Measurements from ENCODE around the gene ASAP3. TPM values are rescaled to one million over a fixed set of nuclear protein-coding genes. Genes with fewer than 3 reads are reported as not detected.

Gene ASAP3
- total RNA-seq, 1 experiment from 2014 or later, result 24.0 TPM

DNA sequence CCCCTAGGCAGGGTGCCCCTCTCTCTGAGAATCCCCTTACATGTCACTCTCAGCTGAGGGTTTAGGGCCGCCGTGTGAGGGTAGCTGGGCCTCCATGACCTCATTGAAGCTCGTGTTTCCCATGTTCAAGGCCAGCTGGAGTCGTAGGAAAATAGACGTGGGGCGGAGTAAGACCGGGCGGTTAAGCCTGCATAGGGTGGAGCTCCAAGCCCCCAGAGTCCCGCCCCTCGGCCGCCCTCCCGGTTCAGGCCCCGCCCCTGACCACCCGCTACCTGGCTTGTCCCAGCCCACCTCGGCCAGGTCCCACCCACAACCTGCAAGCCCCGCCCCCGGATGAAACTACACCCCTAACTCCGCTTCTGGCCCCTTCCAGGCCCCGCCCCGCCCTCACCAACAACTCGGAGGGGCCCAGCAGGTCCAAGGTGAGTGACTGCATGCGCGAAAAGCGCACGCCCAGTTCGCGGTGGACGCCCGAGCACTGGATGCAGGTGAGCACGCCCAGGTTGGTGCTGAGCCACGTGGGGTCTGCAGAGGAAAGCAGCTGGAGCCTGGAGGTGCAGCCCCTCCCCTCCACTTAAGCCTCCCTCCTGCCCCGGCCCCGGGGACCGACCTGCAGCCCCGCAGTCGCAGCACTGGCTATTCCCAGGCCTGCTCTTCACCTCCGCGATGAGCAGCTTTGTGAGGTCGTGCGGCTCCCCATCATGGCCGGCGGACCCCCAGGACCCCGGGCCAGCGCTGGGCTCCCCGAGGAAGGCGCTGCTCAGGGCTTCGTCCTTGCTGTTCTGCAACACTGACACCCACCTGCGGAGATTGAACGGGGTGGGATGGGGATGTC is 47.2 kb downstream of the ASAP3 start:
- H3K27me3 ChIP-seq, result no peaks in the 10 kb centered on the region
- no peak overlapping the region for H3K4me3 ChIP-seq
- H3K4me1 ChIP-seq, result no peaks in the 10 kb centered on the region
- H3K9me3 ChIP-seq (replicated peaks), result no peaks in the 10 kb centered on the region
- H3K36me3 ChIP-seq, result peaks cover 10% of the 10 kb centered on the region
- peak in 1 of 2 experiments; percentile 17 for DNase-seq
- H3K27ac ChIP-seq, result no peak overlapping the region

DNA sequence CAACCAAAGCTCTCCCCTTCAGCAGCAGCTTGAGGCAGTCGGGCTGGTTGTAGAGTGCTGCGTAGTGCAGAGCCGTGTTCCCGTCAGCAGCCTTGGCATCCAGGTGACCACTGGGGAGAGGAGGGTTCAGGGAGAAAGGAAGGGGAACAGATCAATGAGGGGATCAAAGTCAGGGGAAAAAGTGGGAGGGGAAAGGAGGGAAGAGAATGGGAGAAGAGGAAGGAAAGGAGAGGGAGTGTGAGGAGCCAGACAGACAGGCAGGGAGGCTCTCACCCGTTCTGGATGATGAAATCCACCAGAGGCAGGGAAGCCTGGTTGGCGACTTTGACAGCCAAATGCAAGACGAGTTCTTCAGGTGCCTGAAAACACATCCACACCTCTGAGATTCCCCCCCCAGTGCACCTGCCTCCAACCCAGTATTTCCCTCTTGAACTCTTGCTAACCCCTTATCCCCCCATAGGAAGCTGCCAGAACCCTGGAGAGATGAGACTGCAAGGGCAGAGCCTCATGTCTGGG is 49.7 kb downstream of the ASAP3 start:
- H3K36me3 ChIP-seq, result peaks cover 16% of the 10 kb centered on the region
- no peak overlapping the region for H3K27ac ChIP-seq
- no peaks in the 10 kb centered on the region for H3K4me1 ChIP-seq
- no peak overlapping the region for H3K4me3 ChIP-seq
- H3K9me3 ChIP-seq (replicated peaks), result no peaks in the 10 kb centered on the region
- no peaks in the 10 kb centered on the region for H3K27me3 ChIP-seq
- DNase-seq, result no peak

GRCh38 chr1:23433122-23433521 is 50.9 kb downstream of the ASAP3 start:
- peaks cover 16% of the 10 kb centered on the region for H3K36me3 ChIP-seq
- no peaks in the 10 kb centered on the region for H3K9me3 ChIP-seq (replicated peaks)
- H3K27ac ChIP-seq, result no peak overlapping the region
- no peak overlapping the region for H3K4me3 ChIP-seq
- no peak for DNase-seq
- H3K27me3 ChIP-seq, result no peaks in the 10 kb centered on the region
- H3K4me1 ChIP-seq, result no peaks in the 10 kb centered on the region

DNA sequence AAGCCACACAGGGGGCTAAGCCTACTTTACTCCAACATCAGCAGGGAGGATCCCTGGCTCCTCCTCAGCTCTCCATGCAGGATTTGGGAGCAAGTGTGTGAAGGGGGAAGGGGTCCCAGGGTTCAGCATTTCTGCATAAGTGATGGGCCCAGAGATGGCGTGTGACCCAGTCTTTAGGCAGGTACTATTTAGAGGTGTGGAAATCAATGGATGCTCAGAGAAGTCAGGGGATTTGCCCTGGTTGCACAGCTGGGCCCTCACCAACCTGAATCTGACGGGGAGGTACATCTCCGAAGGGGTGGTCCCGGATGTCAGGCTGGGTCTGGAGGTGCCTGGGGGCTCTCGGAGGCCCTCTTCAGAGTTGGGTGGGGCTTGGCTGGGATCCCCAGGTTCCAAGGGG is 52.5 kb downstream of the ASAP3 start:
- Histone ChIP-seq H3K27ac (no peak overlapping the region), H3K9me3 (replicated peaks) (no peaks in the 10 kb centered on the region), H3K27me3 (no peaks in the 10 kb centered on the region), H3K36me3 (peaks cover 16% of the 10 kb centered on the region), H3K4me1 (no peaks in the 10 kb centered on the region), H3K4me3 (no peak overlapping the region)
- no peak for DNase-seq

- Histone ChIP-seq H3K27me3 (no peaks in the 10 kb centered on the region), H3K4me1 (no peaks in the 10 kb centered on the region), H3K36me3 (peaks cover 16% of the 10 kb centered on the region), H3K27ac (no peak overlapping the region), H3K4me3 (no peak overlapping the region), H3K9me3 (replicated peaks) (no peaks in the 10 kb centered on the region)
- DNase-seq, result no peak
Observed at GRCh38 chr1:23430803-23431202, 53.2 kb downstream of the ASAP3 start.

DNA sequence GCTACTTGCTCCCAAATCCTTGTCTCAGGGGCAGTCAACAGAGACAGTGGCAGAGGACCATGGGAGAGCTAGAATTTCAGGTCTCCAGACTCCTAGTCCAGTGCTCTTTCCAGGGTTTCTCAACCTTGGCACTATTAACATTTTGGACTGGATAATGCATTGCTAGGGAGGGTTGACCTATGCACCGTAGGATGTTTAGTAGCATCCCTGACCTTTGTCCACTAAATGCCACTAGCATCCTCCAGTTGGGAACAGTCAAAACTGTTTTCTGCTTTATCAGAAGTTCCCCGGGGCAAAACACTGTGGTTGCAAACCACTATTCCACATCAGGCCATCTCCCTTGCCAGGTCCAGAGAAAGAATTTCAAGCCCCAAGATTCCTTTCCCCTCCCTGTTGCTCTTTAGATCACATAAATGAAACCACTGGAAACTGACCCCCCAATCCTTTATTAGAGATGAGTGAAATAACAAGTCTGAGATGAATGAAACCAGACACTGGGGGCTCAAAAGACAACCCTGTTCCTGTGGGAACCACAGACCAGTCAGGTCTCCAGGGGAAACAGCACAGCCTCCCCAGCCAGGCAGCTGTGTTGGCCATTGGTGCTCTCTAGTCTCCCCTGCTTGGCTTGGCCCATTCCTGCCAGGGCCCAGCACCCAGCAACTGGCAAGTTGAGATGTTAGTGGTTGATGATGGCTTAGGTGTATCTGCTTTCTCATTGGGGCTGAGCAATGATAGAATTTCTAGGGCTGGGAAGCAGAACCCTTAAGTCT is 55.7 kb downstream of the ASAP3 start:
- H3K4me1 ChIP-seq, result peaks cover 2% of the 10 kb centered on the region
- H3K9me3 ChIP-seq (replicated peaks), result no peaks in the 10 kb centered on the region
- no peak for DNase-seq
- no peak overlapping the region for H3K27ac ChIP-seq
- H3K4me3 ChIP-seq, result no peak overlapping the region
- H3K36me3 ChIP-seq, result peaks cover 6% of the 10 kb centered on the region; the same call in 1 of the 2 replicates
- no peaks in the 10 kb centered on the region for H3K27me3 ChIP-seq

GRCh38 chr1:23427550-23427949 is 56.4 kb downstream of the ASAP3 start:
- H3K36me3 ChIP-seq, result peaks cover 6% of the 10 kb centered on the region; the same call in 1 of the 2 replicates
- H3K27me3 ChIP-seq, result no peaks in the 10 kb centered on the region
- no peaks in the 10 kb centered on the region for H3K9me3 ChIP-seq (replicated peaks)
- no peak for DNase-seq
- peaks cover 10% of the 10 kb centered on the region for H3K4me1 ChIP-seq
- H3K27ac ChIP-seq, result no peak overlapping the region
- no peak overlapping the region for H3K4me3 ChIP-seq

DNA sequence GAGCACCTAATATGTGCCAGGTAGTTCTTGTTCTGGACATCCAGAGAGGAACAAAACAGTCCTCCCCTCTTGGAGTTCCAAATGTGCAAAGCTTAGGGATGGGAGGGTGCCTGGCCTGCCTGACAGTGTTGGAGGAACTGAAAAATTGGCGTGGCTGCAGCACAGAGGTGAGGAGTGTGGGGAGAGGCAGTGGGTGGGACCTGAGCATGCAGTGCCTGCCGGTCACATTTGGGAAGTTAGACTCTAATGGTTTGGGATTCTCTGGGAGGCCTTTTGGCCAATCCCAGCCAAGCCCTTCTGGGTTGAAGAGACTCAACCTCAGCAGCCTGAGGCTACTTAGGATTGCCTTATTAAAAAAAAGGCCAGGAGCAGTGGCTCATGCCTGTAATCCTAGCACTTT is 57.2 kb downstream of the ASAP3 start:
- no peaks in the 10 kb centered on the region for H3K27me3 ChIP-seq
- no peak overlapping the region for H3K27ac ChIP-seq
- no peak for DNase-seq
- no peak overlapping the region for H3K4me3 ChIP-seq
- H3K36me3 ChIP-seq, result peaks cover 6% of the 10 kb centered on the region; the same call in 1 of the 2 replicates
- H3K9me3 ChIP-seq (replicated peaks), result no peaks in the 10 kb centered on the region
- peaks cover 14% of the 10 kb centered on the region for H3K4me1 ChIP-seq

- Histone ChIP-seq H3K4me3 (no peak overlapping the region), H3K9me3 (replicated peaks) (no peaks in the 10 kb centered on the region), H3K36me3 (no peaks in the 10 kb centered on the region; the same call in 1 of the 2 replicates), H3K27me3 (no peaks in the 10 kb centered on the region), H3K4me1 (peaks cover 21% of the 10 kb centered on the region), H3K27ac (no peak overlapping the region)
- DNase-seq, result no peak
Observed at GRCh38 chr1:23425193-23425494, 58.8 kb downstream of the ASAP3 start.

- no peak for DNase-seq
- H3K4me1 ChIP-seq, result peaks cover 21% of the 10 kb centered on the region
- no peaks in the 10 kb centered on the region for H3K9me3 ChIP-seq (replicated peaks)
- H3K4me3 ChIP-seq, result peak within 1 kb of the TSS; percentile 48
- H3K36me3 ChIP-seq, result no peaks in the 10 kb centered on the region; the same call in 1 of the 2 replicates
- no peaks in the 10 kb centered on the region for H3K27me3 ChIP-seq
- peak within 1 kb of the TSS; percentile 5 for H3K27ac ChIP-seq
Observed at GRCh38 chr1:23424293-23425192, 59.4 kb downstream of the ASAP3 start, which contains the start of gene TCEA3. Gene TCEA3, minus strand, starts transcription at chr1:23424748. Its CDS starts 115 bp downstream, at chr1:23424633.

DNA sequence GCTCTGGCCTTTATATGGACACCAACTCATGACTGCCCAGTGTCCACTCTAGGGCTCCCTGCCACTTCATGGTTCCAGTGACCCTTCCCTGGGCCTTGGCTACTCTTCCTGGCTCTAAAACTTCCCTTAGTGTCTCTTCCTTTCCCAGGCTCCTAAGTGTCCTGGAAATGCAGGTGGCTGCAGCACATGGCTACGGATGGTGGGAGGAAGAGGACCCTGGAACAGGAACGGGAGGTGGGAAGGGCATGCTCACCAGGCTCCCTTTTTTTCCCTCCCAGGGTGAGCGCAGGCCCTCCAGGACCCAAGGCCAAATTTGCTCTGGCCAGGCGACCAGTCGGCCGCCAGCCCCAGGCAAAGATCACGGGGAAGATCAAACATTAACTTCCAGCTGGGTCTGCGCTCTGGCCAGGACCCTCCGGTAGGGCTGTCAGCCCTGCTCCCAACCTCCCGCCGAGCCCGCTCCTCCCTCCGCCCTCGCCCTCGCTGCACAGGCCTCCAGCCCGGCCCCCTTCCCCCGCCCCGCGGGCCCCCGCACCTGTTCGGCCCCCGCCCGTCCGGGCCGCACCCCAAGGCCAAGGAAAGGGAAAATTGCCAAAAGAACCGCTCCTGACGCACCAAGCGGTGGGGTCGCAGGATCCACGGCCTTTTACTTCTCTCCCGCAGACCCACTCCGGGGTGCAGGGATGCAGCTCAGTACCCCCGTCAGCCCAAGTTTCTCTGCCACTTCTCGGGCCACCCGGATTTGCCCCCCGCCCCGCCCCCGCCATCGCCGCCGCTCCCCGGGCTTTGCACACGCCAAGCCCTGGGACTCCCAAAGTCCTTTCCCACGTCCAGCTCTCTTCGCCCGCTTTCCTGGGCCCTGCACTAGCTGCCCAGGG is 60.3 kb downstream of the ASAP3 start:
- Histone ChIP-seq H3K36me3 (no peaks in the 10 kb centered on the region), H3K27ac (peak overlapping the region; percentile 5), H3K27me3 (no peaks in the 10 kb centered on the region), H3K4me3 (peak overlapping the region; percentile 48), H3K4me1 (peaks cover 21% of the 10 kb centered on the region), H3K9me3 (replicated peaks) (no peaks in the 10 kb centered on the region)
- peak; percentile 84 to 85 for DNase-seq

DNA sequence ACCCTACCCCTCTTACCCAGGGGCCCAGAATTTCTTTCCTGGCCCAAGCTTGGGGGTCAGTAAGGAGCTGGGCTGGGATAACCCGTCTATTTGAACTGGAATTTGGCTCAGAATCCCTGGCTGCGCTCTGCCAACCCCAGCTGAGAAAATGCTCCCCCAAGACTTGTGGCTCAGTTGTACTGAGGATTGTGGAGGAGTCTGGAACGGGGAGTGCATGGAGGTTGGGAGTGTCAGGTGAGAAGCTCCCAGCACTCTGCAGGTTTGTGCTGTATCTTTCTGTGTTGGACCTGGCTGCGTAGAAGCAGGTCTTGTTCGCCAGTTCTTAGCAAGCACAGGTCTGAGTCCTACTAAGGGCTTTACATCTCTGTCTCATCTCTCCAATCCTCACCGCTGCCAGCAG is 61.0 kb downstream of the ASAP3 start:
- peak overlapping the region; percentile 66; the same call in 1 of the 2 replicates for H3K27ac ChIP-seq
- no peaks in the 10 kb centered on the region for H3K9me3 ChIP-seq (replicated peaks)
- H3K4me3 ChIP-seq, result peak overlapping the region; percentile 43
- no peak for DNase-seq
- no peaks in the 10 kb centered on the region for H3K27me3 ChIP-seq
- H3K36me3 ChIP-seq, result no peaks in the 10 kb centered on the region
- peaks cover 21% of the 10 kb centered on the region for H3K4me1 ChIP-seq

- DNase-seq, result peak; percentile 96
- Histone ChIP-seq H3K27me3 (no peaks in the 10 kb centered on the region), H3K4me3 (peak overlapping the region; percentile 43), H3K27ac (peak overlapping the region; percentile 66), H3K4me1 (peaks cover 25% of the 10 kb centered on the region), H3K36me3 (no peaks in the 10 kb centered on the region), H3K9me3 (replicated peaks) (no peaks in the 10 kb centered on the region)
Observed at GRCh38 chr1:23422241-23422877, 61.6 kb downstream of the ASAP3 start.

Data from SJCRH30 (cell line).